GOT3 (cell line): Measurements from ENCODE around the gene CHCHD5.
"Not testable (repeated sequence)": the region's sequence is repeated elsewhere in the genome, so short reads cannot be mapped to it uniquely, and the experiment has no call there.

ENCODE experiments used
- DNase-seq: peaks from one replicate; lab custom pipeline; 2025; ENCODE audit warnings: mixed read lengths; lab: John Stamatoyannopoulos, UW

Gene CHCHD5

DNA sequence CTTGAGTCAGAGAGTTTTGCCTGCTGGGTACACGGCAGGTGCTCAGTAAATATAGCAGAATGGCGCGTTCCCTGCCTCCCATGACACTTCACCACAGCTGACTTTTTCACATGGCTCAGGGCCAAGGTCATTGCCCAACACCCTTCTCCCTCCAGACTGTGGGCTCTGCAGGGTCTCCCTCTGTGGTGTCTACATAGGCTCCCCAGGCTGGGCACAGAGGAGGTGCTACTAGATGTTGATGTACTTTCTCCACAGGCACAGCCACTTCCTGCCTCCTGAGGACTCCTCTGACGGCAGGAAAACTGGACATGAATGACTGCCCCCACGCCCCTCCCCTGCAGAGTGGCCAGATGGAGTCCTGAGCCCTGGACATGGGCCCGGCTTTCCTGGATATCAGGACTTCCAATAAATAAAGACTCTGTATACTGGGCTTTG, 4.2 kb downstream of the CHCHD5 start:
- DNase-seq, result no peak

DNA sequence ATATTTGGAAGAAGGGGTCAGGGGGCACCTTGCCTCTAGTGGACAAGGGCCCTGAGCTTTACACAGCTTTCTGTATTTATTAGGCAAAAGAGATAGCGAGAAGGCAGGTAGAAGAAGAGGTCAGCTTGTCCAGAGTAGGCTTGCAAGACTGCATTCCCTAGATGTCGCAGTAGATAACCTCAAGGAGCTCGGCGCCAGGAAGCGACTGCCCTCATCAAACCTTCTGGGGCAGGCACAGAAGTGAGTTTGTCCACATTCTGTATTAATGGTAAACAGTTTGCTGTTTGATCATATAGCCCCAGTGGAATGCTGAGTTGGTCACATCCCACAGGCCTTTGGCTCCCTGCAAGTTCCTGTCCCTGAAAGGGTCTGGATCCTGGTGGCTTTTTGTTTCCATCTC, 7.0 kb downstream of the CHCHD5 start:
- DNase-seq, result no peak

DNA sequence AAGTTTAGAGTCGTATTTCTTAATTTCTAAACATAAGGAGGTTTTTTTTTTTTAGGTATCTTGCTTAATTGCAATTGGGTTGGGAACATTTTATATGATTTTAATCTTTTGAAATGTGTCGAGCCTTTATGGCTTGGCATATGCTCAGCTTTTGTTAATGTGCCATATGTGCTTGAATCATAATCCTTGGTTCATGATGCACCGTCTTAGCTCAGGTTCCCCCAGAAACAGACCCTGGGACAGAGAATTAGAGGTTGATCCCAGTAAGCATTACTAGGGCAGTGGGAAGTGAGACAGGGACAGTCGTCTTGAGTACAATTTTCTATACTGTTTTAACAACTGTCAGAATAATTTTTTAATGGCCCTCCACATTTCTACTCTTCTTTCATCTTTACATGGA, 9.3 kb downstream of the CHCHD5 start:
- no peak for DNase-seq

DNA sequence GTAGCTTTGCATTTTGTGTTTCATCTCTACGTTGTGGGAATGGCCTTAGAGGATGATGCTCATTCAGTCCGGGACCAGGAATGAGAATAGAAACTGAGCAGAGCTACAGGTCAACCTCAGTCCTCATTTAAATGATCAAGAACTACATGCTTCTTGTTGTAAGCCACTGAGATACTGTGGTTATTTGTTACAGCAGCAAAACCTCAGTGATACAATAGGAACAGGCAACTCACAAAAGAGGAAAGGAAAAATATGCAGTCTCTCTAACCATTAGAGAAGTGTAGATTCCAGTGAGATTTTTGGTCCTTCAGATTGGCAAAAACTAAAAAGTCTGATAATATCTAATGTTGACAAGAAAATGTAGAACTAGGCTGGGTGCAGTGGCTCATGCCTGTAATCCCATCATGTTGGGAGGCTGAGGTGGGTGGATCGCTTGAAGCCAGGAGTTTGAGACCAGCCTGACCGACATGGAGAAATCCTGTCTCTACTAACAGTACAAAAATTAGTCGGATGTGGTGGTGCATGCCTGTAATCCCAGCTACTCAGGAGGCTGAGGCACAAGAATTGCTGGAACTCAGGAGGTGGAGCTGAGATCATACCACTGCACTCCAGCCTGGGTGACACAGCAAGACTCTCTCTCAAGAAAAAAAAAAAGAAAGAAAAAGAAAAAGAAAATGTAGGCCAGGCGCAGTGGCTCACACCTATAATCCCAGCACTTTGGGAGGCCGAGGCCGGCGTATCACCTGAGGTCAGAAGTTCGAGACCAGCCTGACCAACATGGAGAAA, 13.3 kb downstream of the CHCHD5 start:
- DNase-seq, result no peak

DNA sequence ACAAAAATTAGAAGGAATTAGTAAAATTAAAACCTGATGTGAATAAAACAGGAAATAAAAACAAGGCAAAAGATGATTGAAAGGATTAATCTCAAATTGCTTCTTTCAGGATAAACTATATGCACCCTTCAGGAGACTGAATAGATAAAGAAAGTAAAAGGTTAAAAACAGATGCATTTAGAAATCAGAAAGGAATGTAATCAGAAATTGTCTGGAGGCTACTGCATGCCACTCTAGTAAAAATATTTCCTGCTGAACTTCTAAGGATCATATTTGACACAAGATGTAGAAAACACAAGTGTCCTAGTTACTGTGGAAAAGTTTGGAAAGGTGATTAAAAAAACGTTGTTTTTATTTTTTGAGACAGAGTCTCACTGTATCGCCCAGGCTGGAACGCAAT, 16.2 kb downstream of the CHCHD5 start:
- no peak for DNase-seq

DNA sequence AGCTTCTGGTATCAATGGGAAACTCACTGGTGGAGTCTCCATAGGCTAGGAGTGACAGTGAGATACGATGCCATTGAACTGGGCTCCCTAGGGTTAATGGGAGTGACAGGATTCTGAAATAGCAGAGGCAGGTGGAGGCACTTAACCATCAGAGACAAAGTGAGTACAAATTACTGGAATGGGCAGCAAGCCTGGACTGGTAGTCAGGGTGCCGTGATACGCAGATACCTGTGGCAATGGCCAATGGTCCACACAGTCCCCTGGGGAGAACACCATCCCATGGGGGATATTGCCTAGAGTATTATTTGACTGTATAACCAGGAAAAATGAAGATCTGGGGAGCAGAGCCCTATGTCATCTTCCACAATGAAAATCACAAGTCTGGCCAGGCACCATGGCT, 17.3 kb downstream of the CHCHD5 start:
- DNase-seq, result no peak

DNA sequence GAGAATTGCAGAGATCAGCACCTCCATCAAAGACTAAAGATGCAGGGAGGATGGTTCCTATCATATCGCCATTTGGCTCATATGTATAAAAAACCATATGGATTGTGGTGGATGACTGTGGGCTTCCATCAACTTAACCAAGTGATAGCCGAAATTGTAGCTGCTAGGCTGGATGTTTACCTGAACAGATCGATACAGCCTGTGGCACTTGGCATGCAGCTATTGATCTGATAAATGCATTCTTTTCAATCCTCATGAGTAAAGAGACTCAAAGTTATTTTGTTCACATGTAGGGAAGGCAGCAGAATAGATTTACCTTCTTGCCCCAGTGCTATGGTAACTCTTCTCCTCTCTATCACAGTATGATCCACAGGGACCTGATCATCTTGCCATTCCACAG, 18.5 kb downstream of the CHCHD5 start:
- DNase-seq, result no peak

DNA sequence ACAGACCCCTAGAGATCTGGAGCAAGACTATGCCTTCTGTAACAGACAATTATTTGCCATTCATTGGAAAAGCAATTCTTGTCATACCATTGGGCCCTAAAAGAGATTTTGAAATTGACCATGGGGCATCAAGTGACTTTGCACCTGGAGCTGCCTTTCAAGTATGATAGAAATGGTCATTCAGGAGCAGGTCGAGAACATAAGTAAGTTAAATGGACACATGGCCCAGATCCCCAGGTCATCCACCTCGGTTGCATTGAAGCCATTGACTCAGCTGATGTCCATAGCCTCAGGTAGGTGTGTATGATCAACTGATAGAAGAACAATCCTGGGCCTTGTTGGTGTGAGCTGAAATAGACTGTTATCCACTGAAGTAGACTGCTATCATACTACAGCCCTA, 19.3 kb downstream of the CHCHD5 start:
- no peak for DNase-seq

DNA sequence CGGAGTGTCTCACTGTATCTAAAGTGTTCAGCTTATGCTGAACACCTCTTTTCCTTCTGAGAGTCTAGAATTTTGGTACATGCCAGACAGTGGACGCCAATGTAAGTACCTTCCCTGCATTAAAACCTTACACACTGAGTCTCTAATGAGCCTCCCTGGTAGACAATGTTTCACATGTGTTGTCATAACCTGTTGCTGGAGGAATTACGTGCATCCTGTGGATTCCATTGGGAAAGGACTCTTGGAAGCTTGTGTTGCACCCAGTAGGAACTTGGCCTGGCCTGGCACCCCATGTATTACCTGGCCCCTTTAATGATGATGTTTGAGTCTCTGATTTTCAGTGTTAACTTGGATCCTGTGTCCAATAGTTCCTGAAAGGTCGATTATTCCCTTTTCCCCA, 20.5 kb downstream of the CHCHD5 start:
- DNase-seq, result no peak

DNA sequence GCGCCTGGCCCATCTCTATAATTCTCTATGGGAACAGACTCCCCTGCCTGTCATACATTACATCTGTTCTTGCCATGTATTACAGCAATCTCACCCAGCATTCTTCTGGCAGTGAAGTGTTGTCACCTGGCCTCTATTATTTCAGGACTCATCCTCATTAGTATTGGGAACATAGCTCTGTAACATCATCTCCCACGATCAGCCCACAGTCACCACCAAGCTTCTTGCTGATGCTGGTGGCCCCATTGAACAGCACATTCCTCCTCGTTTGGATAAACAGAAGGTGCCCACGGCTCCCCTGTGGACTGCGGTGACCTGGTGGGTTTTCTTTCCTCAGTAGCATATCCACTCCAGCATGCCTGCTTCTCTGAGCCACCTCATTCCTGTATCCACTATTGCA, 21.5 kb downstream of the CHCHD5 start:
- no peak for DNase-seq

DNA sequence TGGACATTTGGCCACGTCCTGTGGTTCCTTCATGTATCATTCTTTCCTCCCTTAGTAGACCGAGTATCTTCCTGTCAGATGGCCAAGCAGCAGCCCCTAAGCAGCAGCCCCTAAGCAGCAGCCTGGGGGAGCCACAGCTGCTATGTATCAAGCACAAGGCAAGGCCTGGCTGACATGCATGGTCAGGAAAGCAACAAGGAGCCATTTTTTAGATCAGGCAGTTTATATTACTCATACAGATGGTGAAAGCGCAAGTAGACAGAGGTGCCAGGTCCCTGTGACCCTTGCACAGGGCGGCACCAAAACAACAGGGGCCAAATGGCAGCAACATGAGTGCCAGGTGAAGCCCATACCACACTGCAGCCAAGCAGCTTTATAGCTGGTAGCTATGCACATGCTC, 22.1 kb downstream of the CHCHD5 start:
- DNase-seq, result no peak

DNA sequence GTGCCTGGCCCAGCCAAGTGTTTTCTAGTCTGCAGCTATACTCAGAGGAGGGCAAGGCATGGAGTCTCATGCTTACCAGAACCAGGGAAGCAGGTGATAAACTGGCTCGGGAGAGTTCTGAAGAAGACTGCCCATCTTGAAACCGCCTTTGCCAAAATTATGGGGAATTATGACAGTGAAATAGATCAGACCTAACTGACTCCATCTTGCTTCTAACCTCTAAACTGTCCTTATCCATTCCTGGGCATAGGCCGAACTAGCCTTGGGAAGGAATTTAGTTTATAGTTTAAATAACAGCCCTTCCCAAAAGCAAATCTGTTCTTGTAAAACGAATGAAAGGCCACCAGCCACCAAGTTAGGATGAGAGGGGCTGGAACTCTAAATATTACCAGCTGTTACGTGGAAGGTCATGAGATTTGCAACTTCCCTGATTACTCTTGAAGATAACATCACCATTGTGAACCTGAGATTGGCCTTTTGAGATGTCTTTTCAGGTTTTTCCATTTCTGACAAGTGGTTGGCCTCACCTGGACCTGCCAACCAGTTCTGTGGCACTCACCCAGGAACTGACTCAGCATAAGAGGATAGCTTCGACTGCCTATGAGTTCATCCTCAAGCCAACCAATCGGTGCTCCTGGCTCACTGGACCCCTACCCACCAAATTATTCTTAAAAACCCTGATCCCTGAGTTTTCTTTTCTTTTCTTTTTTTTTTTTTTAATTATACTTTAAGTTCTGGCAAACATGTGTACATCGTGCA, 23.4 kb downstream of the CHCHD5 start:
- DNase-seq, result no peak

DNA sequence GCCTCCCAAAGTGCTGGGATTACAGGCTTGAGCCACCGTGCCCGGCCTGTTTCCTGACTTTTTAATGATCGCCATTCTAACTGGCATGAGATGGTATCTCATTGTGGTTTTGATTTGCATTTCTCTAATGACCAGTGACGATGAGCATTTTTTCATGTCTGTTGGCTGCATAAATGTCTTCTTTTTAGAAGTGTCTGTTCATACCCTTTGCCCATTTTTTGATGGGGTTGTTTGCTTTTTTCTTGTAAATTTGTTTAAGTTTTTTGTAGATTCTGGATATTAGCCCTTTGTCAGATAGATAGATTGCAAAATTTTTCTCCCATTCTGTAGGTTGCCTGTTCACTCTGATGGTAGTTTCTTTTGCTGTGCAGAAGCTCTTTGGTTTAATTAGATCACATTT, 24.9 kb downstream of the CHCHD5 start:
- DNase-seq, result not testable (repeated sequence)

DNA sequence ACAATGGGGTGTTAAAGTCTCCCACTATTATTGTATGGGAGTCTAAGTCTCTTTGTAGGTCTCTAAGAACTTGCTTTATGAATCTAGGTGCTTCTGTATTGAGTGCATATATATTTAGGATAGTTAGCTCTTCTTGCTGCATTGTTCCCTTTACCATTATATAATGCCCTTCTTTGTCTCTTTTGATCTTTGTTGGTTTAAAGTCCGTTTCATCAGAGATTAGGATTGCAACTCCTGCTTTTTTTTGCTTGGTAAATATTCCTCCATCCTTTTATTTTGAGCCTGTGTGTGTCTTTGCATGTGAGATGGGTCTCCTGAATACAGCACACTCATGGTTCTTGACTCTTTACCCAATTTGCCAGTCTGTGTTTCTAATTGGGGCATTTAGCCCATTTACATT, 27.9 kb downstream of the CHCHD5 start:
- not testable (repeated sequence) for DNase-seq

DNA sequence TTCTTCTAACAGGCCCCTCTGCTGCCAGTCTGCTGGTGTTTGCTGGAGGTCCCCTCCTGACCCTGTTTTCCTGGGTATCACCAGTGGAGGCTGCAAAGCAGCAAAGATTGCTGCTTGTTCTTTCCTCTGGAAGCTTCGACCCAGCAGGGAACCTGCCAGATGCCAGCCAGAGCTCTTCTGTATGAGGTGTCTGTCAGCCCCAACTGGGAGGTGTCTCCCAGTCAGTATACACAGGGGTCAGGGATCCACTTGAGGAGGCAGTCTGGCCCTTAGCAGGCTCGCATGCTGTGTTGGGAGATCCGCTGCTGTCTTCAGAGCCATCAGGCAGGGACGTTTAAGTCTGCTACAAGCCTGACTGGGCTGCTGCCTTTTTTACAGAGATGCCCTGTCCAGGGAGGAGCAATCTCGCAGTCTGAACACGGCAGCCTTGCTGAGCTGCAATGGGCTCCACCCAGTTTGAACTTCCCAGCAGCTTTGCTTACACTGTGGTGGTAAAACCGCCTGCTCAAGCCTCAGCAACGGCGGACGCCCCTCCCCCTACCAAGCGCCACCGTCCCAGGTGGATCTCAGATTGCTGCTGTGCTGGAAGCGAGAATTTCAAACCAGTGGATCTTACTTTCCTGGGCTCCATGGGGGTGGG, 29.9 kb downstream of the CHCHD5 start:
- no peak for DNase-seq

DNA sequence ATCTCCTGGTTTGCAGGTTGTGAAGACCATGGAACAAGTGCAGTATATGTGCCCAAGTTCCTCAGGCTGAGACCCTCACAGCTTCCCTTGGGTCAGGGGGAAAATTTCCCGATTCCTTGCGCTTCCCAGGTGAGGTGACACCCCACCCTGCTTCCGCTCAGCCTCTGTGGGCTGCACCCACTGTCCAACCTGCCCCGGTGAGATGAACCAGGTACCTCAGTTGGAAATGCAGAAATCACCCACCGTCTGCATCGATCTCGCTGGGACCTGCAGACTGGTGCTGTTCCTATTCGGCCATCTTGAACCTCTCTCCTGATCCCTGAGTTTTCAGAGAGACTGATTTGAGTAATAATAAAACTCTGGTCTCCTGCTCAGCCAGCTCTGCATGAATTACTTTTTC, 30.6 kb downstream of the CHCHD5 start:
- no peak for DNase-seq

DNA sequence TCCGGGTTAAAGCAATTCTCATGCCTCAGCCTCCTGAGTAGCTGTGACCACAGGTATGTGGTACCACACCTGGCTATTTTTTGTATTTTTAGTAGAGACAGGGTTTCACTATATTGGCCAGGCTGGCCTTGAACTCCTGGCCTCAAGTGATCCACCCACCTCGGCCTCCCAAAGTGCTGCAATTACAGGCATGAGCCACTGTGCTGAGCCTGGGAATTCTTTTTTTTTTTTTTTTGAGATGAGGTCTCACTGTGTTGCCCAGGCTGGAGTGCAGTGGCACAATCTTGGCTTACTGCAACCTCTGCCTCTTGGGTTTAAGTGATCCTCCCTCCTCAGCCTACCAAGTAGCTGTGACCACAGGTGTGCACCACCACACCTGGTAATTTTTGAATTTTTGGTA, 31.4 kb downstream of the CHCHD5 start:
- not testable (repeated sequence) for DNase-seq

DNA sequence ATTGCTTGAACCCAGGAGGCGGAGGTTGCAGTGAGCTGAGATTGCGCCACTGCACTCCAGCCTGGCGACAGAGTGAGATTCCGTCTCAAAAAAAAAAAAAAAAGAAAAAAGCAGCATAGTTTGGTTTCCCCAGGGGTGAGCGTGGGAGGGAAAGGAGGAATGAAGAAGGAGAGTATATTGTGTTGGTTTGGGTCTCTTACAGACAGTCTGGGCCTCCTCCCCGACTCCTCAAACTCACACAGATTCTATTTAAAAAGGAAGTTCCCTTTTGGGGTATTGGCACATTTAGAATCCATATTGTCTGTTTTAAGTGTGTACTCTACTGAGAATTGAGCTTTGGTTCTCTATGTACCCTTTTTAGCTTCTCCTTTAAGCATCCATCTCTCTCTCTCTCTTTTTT, 34.0 kb downstream of the CHCHD5 start:
- DNase-seq, result no peak

DNA sequence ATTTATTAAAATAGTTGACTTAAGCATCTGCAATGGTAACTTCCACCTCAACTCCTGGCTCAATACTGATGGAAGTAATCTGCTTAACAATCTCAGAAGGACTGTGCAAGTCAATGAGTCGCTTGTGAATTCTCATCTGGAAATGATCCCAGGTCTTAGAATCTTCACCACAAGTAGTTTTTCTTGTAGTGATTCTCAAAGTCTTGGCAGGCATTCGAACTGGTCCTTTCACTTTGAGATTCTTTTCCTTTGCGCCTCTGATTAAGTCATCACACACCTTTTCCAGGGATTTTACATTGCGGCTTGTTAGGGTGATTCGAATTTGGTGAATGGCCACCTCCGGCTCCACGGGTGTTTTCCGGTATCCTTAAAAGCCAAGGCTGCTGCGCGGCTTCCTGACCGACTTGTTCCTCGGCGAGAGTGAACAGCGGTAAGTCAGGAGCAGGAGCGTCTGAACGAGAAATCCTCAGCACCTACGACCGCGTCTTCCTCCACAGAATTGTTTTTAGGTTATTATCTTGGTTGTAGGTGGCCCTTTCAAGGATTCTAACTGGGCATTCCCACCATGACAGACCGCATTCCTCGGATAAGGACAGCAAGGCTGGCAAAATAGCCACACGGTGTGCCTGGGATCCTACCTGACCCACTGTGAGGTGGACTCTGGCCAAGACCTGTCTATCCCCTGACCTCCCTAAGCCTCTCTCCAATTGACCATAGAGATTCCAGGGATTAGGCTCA, 37.5 kb downstream of the CHCHD5 start:
- DNase-seq, result no peak

DNA sequence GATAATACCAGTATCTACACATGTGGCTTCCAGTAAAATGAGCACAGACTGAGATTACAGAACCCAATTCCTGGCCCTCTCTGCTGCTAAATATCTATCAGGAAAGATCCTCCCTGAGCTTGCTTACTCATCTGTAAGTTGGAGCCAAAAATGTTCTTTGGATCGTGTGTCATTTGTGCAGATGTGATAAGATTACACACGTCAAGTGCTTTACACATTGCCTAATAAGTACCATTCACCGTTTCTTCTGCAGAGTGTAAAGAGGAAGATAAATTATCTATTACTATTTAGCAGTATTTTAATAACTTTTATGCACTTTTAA, 38.1 kb downstream of the CHCHD5 start:
- no peak for DNase-seq

DNA sequence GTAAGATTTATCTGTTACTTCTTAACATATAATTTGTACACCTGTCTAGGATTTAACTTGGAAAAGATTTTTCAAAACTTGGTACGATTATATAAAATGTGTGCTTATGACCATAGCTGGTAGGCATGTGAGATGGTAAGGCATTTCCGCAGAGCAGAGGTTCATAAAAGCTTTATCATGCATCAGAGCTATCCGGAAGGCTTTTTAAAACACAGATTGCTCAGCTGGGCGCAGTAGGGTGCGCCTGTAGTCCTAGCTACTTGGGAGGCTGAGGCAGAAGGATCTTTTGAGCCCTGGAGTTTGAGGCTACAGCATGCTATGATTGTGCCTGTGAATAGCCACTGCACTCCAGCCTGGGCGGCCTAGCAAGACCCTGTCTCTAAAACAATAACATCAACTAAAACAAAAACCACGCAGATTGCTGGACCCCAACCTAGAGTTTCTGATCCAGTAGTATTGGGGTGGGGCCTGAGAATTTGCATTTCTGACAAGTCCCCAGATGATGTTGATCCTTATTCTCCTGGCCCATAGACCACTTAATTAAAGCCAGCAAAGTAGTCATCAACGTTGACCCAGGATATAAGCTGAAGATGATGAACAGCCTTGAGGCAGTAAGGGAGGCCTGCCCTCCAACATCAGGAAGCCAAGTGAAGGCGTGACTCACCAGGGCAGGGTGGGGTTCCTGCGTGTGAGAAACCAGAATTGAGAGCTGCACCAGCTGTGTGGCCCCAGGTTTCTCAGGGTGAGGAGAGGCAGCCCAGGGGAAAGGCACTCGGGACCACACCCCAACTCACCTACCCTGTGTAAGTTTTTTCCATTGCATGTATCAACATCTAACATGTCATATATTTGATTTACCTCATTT, 39.7 kb downstream of the CHCHD5 start:
- no peak for DNase-seq
